ENCODE data around the gene SLC13A5.

- TF ChIP-seq POLR2A (IDR thresholded peaks at IDR 0.05): no peak
- no peak for TF ChIP-seq POLR2AphosphoS5 (IDR thresholded peaks at IDR 0.05)
- no peak for TF ChIP-seq CTCF (IDR thresholded peaks at IDR 0.05)
These were observed 43.5 kb downstream of the SLC13A5 start for GRCh38 chr17:6669479-6670212.
